ENCODE data around the gene DNTT. TPM values are rescaled to one million over a fixed set of nuclear protein-coding genes. Genes with fewer than 3 reads are reported as not detected.

DNTT gene
- total and polyA plus RNA-seq, 9 of the 15 experiments (the other 6 are each of a cell fraction or from before 2014, with no cell fraction given): not detected

DNA sequence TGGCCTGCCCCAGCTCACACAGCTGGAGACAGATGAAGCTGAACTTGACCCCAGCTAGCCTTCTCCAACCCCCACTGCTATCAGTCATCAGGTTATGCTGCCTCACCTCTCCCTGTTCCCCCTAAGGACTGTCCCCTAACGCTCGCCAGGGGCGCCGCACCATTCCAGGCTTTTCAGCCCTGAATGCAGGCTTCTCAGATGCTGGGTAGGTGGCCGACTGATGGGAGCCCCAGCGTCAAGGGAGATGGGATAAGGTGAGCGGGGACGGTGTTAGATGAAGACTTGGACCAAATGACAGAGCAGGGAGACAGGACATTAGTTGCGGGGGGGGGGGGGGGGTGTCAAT lies 70.4 kb downstream of the DNTT start:
- WGBS (ENCODE audit: insufficient coverage, low coverage, missing lambda C conversion rate): 3% methylated on average over 4 of the region's 9 CpGs
- intact Hi-C loops (cut with micrococcal nuclease) (loop anchor here (10.0 kb wide), 1 partner anchor 370 kb away; no protein-coding TSS in a partner anchor), in situ Hi-C loops (cut with MboI) (no loop called here)
- POLR2A ChIA-PET: interaction anchor here (0.6 kb wide), 1 partner anchor 822 kb away, joined by 3 read pairs; no protein-coding TSS in a partner anchor
- Histone ChIP-seq H3K27ac (ENCODE audit: extremely low read depth, low read depth, low read length) (no peak overlapping the region), H3K79me2 (ENCODE audit: control insufficient read depth, insufficient read depth, low read length) (no peaks in the 10 kb centered on the region), H3K9me3 (replicated peaks; ENCODE audit: control insufficient read depth, insufficient read depth, low read depth, low read length) (no peaks in the 10 kb centered on the region), H2AFZ (ENCODE audit: low read depth, low read length) (peak overlapping the region; percentile 89), H3K9me1 (ENCODE audit: control insufficient read depth, insufficient read depth, low read length) (no peaks in the 10 kb centered on the region), H3K36me3 (ENCODE audit: control insufficient read depth, insufficient read depth, low read length) (no peaks in the 10 kb centered on the region), H3K9ac (ENCODE audit: insufficient read depth in 1 of 2, low read depth in 2 of 2, low read length in 2 of 2) (no peak overlapping the region), H3K27me3 (ENCODE audit: control insufficient read depth in 2 of 2, insufficient read depth in 2 of 2, low read length in 2 of 2) (peaks cover 0 to 28% of the 10 kb centered on the region in 2 experiments; a peak in 2 of 5 replicates), H4K20me1 (replicated peaks; ENCODE audit: control insufficient read depth, insufficient read depth, low read length) (0 out of 2 replicates have a peak, but pooled peaks cover 5% of the 10 kb centered on the region), H3K4me1 (replicated peaks in 1 of 2; ENCODE audit: control insufficient read depth in 2 of 2, insufficient read depth in 2 of 2, low read length in 2 of 2) (peaks cover 0 to 14% of the 10 kb centered on the region in 2 experiments; a peak in 2 of 5 replicates), H3K4me3 (peak overlapping the region; percentile 16; the same call in 1 of the 2 replicates), H3K4me2 (ENCODE audit: insufficient read depth, low read length) (peak overlapping the region; percentile 72; the same call in 1 of the 2 replicates)
- DNase-seq (ENCODE audit: extremely low read depth in 1 of 4, low spot score in 3 of 4) (peak; percentile 10 to 25 (median 14)), ATAC-seq (peak; percentile 14; the same call in 2 of the 3 replicates), FAIRE-seq (no peak)
- TF ChIP-seq ZNF140 (CRISPR knock-in tag; IDR thresholded peaks at IDR 0.05): no peak
- no peak for TF ChIP-seq LEF1 (IDR thresholded peaks at IDR 0.05)
- no peak for TF ChIP-seq PCBP2 (IDR thresholded peaks at IDR 0.05; ENCODE audit: low read depth, low read length, poor library complexity, severe bottlenecking)
- TF ChIP-seq ZNF23 (CRISPR knock-in tag; IDR thresholded peaks at IDR 0.05): no peak
- no peak for TF ChIP-seq ZNF764 (CRISPR knock-in tag; IDR thresholded peaks at IDR 0.05; ENCODE audit: low read depth)
- TF ChIP-seq, protein P1, sequence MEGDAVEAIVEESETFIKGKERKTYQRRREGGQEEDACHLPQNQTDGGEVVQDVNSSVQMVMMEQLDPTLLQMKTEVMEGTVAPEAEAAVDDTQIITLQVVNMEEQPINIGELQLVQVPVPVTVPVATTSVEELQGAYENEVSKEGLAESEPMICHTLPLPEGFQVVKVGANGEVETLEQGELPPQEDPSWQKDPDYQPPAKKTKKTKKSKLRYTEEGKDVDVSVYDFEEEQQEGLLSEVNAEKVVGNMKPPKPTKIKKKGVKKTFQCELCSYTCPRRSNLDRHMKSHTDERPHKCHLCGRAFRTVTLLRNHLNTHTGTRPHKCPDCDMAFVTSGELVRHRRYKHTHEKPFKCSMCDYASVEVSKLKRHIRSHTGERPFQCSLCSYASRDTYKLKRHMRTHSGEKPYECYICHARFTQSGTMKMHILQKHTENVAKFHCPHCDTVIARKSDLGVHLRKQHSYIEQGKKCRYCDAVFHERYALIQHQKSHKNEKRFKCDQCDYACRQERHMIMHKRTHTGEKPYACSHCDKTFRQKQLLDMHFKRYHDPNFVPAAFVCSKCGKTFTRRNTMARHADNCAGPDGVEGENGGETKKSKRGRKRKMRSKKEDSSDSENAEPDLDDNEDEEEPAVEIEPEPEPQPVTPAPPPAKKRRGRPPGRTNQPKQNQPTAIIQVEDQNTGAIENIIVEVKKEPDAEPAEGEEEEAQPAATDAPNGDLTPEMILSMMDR (IDR thresholded peaks at IDR 0.05 in 2 of 3, conservative IDR thresholded peaks at IDR 0.05 in 1 of 3; ENCODE audit: insufficient read depth in 2 of 3, low read depth in 1 of 3, low read length in 3 of 3): 0 out of 6 replicates have a peak, but pooled peaks of 1 of the 3 experiments have one; percentile 5
- no peak for TF ChIP-seq RBBP5 (IDR thresholded peaks at IDR 0.05; ENCODE audit: borderline replicate concordance, insufficient read depth, low read length, poor library complexity, severe bottlenecking)
- no peak for TF ChIP-seq GATA2 (CRISPR knock-in tag; IDR thresholded peaks at IDR 0.05)
- no TSS peak for BruUV-seq (replicated peaks)
- CTCF ChIA-PET (ENCODE audit: low intra/inter-chr PET ratio): interaction anchor here (0.9 to 1.7 kb wide), 2 partner anchors 137 to 836 kb away, joined by 6 to 9 read pairs; no protein-coding TSS in a partner anchor

Measured in K562 (cell line).